Stimulated activated CD8-positive, alpha-beta memory T cell treated with anti-CD3 and anti-CD28 coated beads, Interleukin-12 subunit alpha, Interleukin-12 subunit beta, amount 100 ng/mL, for 4 hours (primary cell): ENCODE results near the gene PBX4.

Experiments used
- DNase-seq: peaks from one replicate; pipeline ENCODE4 v3.0.0-alpha.2; 2020; ENCODE audit warnings: low read depth

Gene PBX4

DNA sequence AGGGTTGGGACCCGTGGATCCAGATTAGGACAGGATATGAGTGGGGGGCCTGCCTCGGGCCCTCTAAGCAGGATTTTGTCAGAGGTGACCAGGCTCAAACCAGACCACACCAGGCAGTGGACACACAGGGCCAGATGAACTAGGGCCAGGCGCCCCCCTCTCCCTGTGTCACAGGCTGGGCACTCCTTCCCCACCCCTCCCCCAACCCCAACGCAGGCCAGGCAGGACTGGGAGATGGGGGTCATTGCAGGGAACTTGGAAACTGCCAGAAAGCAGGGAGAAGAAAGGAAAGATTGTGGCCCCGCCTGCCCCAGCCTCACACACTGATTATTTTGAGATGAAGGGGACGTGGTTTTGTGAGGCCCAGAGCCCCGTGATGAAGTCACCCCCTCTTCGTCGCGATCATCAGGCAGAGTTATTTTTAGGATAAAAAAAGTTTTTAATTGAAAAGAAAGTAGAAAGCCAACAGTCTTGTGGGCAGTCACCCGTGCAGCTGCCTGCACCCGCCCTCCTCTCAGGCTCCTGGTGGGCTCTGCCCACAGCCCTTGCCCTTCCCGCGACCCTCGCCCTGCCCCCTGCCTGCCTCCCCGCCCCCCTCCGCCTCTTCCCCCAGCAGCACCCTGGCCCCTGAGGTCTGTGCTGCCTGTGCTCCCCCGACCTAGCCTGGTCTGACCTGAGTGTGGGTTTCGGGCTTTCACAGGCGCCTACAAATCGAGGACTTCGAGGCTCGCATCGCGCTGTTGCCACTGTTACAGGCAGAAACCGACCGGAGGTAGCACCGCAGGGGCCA lies 91.7 kb downstream of the PBX4 start:
- no peak for DNase-seq

DNA sequence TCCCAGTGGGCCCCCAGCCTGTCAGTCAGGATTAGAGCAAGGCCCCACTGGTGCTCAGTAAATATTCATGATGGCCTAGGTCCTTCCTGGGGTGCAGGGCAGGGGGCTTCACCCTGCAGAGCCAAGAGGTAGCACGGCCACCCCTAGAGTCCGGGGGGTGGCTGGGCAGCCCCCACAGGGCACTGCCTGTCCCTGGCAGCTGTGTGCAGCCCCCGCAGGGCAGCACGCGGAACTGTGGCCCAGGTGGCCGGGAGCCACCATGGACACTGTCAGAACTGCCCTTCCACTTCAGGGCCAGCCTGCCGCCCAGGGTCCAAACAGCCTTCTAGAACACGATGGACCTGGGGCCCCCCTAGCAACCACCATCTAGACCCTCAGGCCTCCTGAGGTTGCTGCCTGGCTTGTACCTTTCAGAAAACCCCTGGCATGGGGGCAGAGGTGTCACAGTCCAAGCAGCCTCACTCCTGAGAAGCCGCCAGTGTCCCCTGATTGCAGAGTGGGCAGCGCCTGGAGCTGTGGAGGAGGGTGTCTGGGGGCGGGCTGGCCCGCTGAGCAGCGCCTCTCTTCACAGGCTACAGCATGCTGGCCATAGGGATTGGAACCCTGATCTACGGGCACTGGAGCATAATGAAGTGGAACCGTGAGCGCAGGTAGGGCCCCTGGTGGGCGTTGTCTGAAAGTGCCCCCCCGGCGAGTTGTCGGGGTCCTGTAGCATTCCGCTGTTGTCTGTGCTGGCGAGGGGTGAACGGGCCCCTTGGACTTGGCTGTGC lies 92.7 kb downstream of the PBX4 start:
- no peak for DNase-seq

DNA sequence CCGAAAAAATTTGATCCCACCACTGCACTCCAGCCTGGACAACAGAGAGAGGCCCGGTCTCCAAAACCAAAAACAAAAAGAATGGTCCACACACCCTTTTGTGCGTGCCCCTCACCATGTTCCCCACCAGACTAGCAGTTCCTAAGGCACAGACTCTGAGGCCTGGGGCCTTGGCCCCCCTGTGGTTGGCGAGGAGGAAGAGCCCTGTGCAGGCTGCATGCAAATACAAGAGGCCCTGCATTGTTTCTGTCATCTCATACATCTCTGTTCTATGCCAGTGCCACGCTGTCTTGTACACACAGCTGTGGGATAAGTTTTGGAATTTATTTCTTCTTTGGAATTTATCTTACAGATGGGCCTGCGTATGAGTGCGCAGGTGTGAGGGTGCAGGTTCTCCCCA lies 94.4 kb downstream of the PBX4 start:
- no peak for DNase-seq

DNA sequence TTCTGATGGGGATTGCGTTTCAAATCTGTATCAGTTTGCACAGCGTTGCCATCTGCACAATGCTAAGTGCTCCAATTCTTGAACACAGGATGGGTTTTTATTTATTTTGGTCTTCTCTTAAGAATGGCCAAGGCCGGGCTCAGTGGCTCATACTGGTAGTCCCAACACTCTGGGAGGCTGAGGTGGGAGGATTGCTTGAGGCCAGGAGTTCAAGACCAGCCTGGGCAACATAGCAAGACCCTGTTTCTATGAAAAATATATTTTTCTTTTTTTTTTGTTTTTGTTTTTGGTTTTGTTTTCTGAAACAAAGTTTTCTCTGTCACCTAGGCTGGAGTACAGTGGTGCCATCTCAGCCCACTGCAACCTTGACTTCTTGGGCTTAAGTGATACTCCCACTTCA lies 95.3 kb downstream of the PBX4 start:
- DNase-seq, result no peak

DNA sequence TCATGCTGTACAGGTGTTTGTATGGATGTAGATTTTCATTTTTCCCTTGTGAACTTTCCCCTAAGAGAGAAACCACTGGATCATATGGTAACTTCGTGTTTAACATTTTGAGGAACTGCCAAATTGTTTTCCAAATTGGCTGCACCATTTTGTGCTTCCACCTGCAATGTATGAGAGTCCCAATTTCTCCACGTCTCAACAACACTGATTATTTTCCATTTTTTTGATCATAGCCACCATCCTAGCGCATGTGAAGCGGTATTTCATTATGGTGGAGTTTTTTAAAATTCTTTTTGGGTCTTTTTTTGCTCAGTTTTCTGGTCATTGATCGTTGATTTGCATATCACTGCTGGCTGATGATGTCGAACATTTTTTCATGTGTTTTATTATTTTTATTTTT lies 97.5 kb downstream of the PBX4 start:
- no peak for DNase-seq

DNA sequence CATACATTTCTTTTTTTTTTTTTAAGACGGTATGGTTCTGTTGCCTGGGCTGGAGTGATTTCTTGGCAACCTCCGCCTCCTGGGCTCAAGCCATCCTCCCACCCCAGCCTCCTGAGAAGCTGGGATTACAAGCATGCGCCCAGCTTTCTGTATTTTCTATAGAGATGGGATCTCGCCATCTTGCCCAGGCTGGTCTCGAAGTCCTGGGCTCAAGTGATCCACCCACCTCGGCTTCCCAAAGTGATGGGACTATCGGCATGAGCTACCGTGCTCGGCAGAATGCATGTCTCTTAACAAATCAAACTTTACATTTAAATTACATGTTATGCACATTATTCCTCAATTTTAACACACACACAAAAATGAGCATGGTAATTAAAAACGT lies 101.3 kb downstream of the PBX4 start:
- DNase-seq, result no peak

DNA sequence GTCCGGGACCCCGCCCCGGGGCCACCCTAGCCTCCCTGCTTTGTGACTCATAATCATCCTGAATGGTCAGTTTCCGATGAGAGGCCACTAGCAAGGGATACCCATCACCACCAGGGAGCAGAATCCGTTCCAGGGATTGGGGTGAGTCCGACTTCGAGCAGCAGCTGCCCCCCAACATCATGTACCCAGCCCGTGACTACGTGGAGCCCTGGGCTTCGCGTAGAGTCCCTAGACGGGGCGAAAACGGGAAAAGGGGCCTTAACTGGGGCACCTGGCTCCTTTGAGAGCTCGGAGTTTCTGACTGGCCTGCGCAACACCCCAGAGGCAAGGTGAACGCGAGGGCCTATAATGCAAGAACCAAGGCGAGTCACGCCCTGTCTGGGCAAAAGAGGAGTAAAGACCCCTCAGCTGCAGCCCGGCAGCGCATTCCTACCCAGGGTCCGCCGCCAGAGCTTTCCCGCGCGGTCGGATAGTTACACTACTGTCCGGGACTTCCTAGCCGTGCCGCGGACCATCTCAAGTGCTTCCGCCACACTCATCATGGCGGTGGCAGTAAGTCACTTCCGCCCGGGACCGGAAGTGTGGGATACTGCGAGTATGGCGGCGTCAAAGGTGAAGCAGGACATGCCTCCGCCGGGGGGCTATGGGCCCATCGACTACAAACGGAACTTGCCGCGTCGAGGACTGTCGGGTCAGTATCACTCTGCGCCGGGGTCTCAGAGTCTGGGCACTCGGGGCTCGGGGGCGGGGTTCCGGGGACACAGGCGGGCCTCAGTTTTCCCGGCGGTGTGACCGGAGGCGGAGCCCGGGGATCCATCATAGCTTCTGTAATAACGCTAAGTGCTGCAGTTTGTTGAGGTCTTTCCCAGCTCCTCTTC lies 102.6 kb downstream of the PBX4 start, which contains the start of gene NDUFA13:
Gene NDUFA13, plus strand, starts transcription at position 584 of the 878 bp plus-strand sequence. Its CDS starts 14 bp downstream, at position 598.
- DNase-seq, result peak; percentile 86

DNA sequence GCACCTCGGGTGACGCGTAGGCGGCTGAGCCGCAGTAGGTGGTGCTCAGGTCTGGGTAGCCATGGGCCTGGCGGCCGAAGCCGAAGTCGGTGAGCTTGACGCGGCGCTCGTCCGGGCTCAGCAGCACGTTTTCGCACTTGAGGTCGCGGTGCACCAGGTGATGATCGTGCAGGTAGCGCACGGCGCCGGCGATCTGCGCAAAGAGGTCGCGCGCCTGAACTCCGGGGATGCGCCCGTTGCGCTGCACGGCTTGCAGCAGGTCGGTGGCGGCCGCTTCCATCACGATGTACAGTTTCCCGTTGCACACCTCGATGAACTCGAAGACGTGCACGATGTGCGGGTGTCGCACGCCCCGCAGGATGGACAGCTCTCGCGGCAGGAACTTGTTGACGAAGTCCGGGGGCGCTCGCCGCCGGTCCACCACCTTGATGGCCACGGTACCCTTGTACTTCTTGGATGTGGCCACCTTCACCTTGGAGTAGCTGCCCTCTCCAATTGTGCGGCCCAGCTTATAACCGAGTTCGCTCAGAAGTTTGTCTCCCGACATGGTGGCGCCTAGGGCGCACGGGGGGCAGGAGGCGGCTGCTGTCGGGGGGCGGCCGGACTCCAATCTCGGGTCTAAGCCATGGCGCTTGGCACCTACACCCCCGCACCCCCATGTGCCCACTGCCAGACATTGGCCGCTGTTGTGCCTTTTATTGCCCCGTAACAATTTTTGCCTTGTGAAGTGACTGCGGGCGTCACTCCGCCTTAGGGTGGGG lies 103.4 kb downstream of the PBX4 start, which contains the start of gene TSSK6:
Gene TSSK6, minus strand, starts transcription at position 668 of the 761 bp plus-strand sequence. Its CDS starts 121 bp downstream, at position 547.
- DNase-seq, result no peak

DNA sequence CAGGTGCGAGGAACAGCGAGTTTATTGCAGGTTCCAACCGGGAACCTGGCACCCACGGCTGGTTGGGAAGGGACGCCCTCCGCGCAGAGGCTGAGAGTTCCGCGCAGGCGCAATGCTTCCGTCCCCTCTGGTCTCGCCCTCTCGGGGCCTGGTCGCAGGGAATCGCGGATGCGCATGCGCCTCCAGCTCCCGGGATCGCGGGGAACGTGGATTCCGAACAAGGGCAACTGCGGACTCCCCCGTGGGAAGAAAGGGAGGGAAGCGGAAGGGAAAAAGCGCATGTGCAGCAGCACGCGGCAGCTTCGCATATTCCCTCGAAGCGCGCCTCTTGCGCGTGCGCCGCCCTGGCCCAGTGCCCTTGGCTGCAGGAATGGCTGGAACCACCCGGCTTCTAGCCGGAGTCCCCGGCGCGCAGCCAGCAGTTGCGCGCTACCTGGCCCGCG lies 104.3 kb downstream of the PBX4 start:
- no peak for DNase-seq

DNA sequence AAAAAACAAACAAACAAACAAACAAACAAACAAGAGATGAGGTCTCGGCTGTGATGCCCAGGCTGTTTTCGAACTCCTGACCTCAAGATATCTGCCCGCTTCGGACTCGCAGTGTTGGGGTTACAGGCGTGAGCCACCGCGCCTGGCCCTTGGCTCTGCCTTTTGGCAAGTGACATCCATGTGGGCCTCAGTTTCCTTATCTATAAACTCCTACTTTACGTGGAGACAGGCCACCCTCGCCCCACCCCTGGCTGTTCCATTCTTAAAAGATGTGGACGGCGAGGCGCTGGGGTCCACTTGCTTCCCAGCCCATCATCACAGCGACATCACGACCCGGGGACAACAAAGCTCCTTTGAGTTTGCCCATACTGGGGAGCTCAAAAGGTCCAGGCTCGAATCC lies 104.8 kb downstream of the PBX4 start:
- DNase-seq, result no peak
